HepG2 (cell line): ENCODE data around the gene SLA2. TPM values are rescaled to one million over a fixed set of nuclear protein-coding genes. Genes with fewer than 3 reads are reported as not detected.

ENCODE experiments used
- EED ChIP-seq: sonication (generic); formaldehyde crosslinking; IDR thresholded peaks from 2 replicates; pipeline ENCODE4 v1.5.0; 2020; ENCODE audit warnings: mild to moderate bottlenecking, missing genetic modification reagents
- HMG20A ChIP-seq: IDR thresholded peaks from 2 replicates; pipeline ENCODE4 v1.6.1; 2016; ENCODE audit warnings: borderline replicate concordance
- KDM5A ChIP-seq: fragments of 200-600 bp; sonication (generic); IDR thresholded peaks from 2 replicates; pipeline ENCODE4 v1.7.0; 2018; ENCODE audit warnings: antibody characterized with exemption, mild to moderate bottlenecking, low read length, borderline replicate concordance
- MXD4 ChIP-seq: IDR thresholded peaks from 2 replicates; pipeline ENCODE4 v1.6.1; 2016; ENCODE audit warnings: mild to moderate bottlenecking, missing biosample characterization, missing genetic modification reagents
- MXI1 ChIP-seq: IDR thresholded peaks from 3 replicates; pipeline ENCODE4 v1.6.1; 2012; ENCODE audit warnings: low read depth, low read length, inconsistent platforms, borderline replicate concordance
- NFATC3 ChIP-seq: sonication (generic); formaldehyde crosslinking; IDR thresholded peaks from 2 replicates; pipeline ENCODE4 v1.5.1; 2020; ENCODE audit warnings: mild to moderate bottlenecking, missing genetic modification reagents
- PAWR ChIP-seq: sonication (generic); formaldehyde crosslinking; IDR thresholded peaks from 2 replicates; pipeline ENCODE4 v1.4.0; 2020; ENCODE audit warnings: missing genetic modification reagents, mild to moderate bottlenecking, borderline replicate concordance
- REL ChIP-seq: sonication (generic); formaldehyde crosslinking; conservative IDR thresholded peaks from 2 replicates; pipeline ENCODE4 v1.8.0; 2022; ENCODE audit warnings: mild to moderate bottlenecking, missing genetic modification reagents, moderate library complexity
- TAF15 ChIP-seq: fragments of 200-400 bp; formaldehyde crosslinking; IDR thresholded peaks from one replicate; pipeline ENCODE4 v1.6.1; 2018; ENCODE audit warnings: mild to moderate bottlenecking, low read depth, low read length; ENCODE audit not compliant: poor library complexity, severe bottlenecking
- THAP11 ChIP-seq: IDR thresholded peaks from 2 replicates; pipeline ENCODE4 v1.6.1; 2016; ENCODE audit warnings: missing biosample characterization, missing genetic modification reagents
- ZNF230 ChIP-seq: sonication (generic); formaldehyde crosslinking; IDR thresholded peaks from 2 replicates; pipeline ENCODE4 v1.4.0; 2020; ENCODE audit warnings: mild to moderate bottlenecking, missing genetic modification reagents
- ZNF264 ChIP-seq: sonication (generic); formaldehyde crosslinking; IDR thresholded peaks from 2 replicates; pipeline ENCODE4 v1.4.0; 2020; ENCODE audit warnings: missing genetic modification reagents
- ZNF296 ChIP-seq: sonication (generic); formaldehyde crosslinking; conservative IDR thresholded peaks from 2 replicates; pipeline ENCODE4 v1.5.0; 2020; ENCODE audit warnings: mild to moderate bottlenecking, missing genetic modification reagents
- ZNF510 ChIP-seq: sonication (generic); formaldehyde crosslinking; IDR thresholded peaks from 2 replicates; pipeline ENCODE4 v1.4.0; 2020; ENCODE audit warnings: low read depth, mild to moderate bottlenecking, missing genetic modification reagents
- ZNF737 ChIP-seq: sonication (generic); formaldehyde crosslinking; IDR thresholded peaks from 2 replicates; pipeline ENCODE4 v1.5.0; 2020; ENCODE audit warnings: missing genetic modification reagents, mild to moderate bottlenecking, borderline replicate concordance
- ZNF772 ChIP-seq: sonication (generic); formaldehyde crosslinking; IDR thresholded peaks from 2 replicates; pipeline ENCODE4 v1.5.0; 2020; ENCODE audit warnings: mild to moderate bottlenecking, missing genetic modification reagents
- ZNF780A ChIP-seq: sonication (generic); formaldehyde crosslinking; IDR thresholded peaks from 2 replicates; pipeline ENCODE4 v1.8.0; 2022; ENCODE audit warnings: mild to moderate bottlenecking, missing genetic modification reagents, moderate library complexity
- ZSCAN9 ChIP-seq: IDR thresholded peaks from 2 replicates; pipeline ENCODE4 v1.6.1; 2016; ENCODE audit warnings: borderline replicate concordance
- ZZZ3 ChIP-seq: sonication (generic); formaldehyde crosslinking; IDR thresholded peaks from 2 replicates; pipeline ENCODE4 v1.4.0; 2020; ENCODE audit warnings: missing genetic modification reagents, mild to moderate bottlenecking, borderline replicate concordance
- polyA plus RNA-seq, 8 experiments: library from polyadenylated mRNA; depleted of rRNA in 3 of 8; stranded (reverse) in 7 of 8; unstranded in 1 of 8; fragments of >200 nt; fragmentation: Illumina TruSeq in 4 of 8; extraction: Trizol in 4 of 8; gene quantifications; 2 replicates each; pipeline versions ENCODE4 v1.2.1 to v1.2.3, GENCODE V29; 2011 to 2016; ENCODE audit warnings: low read depth in 4 of 8, missing spikeins in 1 of 8, mixed read lengths in 1 of 8; ENCODE audit not compliant: insufficient read depth in 1 of 8
- total RNA-seq, 5 experiments: library from RNA; depleted of rRNA; stranded (reverse); fragments of >200 nt; fragmentation: Illumina TruSeq; extraction: Trizol; gene quantifications; 2 replicates each; pipeline ENCODE4 v1.2.3, GENCODE V29; 2016; ENCODE audit warnings: low read depth in 1 of 5
- TF ChIP-seq, protein P1 (sequence below): IDR thresholded peaks from 2 replicates; pipeline ENCODE4 v1.6.1; 2016; ENCODE audit warnings: missing compliant biosample characterization, missing genetic modification reagents, borderline replicate concordance
- TF ChIP-seq, protein P2 (sequence below): sonication (generic); formaldehyde crosslinking; IDR thresholded peaks from 2 replicates; pipeline ENCODE4 v1.8.1; 2023; ENCODE audit warnings: mild to moderate bottlenecking, missing genetic modification reagents
- TF ChIP-seq, protein P3 (sequence below): sonication (generic); formaldehyde crosslinking; IDR thresholded peaks from 2 replicates; pipeline ENCODE4 v1.4.0; 2020; ENCODE audit warnings: missing genetic modification reagents
- TF ChIP-seq, protein P4 (sequence below), 2 experiments: sonication (generic) in 1 of 2; formaldehyde crosslinking in 1 of 2; IDR thresholded peaks; 2 replicates each; pipeline versions ENCODE4 v1.4.0 to v1.6.1; 2018 to 2020; ENCODE audit warnings: missing genetic modification reagents in 2 of 2, borderline replicate concordance in 1 of 2, low read depth in 1 of 2, mild to moderate bottlenecking in 1 of 2, missing biosample characterization in 1 of 2

Gene SLA2
- total and polyA plus RNA-seq, 2 of the 13 experiments (the other 11 are each of a cell fraction or from before 2014, with no cell fraction given), result 1.6 to 3.6 TPM

DNA sequence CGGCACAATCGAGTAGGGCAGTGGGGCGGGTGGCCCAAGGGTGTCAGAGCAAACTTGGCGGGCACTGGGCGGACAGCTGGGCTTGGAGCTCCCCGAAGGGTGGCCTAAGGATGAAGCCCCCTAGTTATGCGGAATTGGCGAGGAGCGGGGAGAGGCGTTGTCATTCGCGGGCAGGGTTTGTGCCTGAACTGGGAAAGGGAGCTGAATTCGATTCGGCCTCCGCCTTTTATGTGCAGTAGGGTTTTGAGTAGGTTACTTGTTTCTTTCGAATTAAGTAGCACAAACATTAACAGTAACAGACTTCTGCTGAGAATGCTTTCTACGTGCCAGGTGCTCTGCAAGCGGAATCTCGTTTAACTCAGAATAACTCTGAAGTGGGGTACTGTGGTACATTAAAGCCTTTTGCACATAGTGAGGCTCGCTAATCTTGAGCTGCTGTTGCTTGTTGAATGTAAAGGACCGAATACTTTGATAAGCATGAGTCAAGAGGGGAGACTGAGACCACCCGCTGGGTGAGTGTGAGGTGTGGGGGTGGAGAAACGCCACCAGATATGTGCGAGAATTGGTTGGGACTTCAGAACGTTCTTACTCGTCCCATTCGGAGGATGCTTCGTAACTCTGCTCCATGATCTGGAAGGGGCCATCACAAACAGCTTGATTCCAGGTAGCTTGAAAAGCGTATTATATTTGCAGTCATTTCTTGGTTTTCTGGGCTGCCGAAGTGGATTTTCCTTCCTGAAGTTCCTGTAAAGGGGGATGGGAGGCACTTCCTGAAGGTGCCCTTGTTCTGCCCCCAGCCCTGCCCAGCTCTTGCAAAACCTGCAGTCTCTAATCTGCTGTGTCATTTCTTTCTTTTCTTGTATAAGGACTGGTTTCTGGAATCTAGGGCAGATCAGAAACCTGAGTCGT, 39.6 kb downstream of the SLA2 start (continued):
- TF ChIP-seq, protein P1, sequence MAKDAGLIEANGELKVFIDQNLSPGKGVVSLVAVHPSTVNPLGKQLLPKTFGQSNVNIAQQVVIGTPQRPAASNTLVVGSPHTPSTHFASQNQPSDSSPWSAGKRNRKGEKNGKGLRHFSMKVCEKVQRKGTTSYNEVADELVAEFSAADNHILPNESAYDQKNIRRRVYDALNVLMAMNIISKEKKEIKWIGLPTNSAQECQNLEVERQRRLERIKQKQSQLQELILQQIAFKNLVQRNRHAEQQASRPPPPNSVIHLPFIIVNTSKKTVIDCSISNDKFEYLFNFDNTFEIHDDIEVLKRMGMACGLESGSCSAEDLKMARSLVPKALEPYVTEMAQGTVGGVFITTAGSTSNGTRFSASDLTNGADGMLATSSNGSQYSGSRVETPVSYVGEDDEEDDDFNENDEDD (CRISPR knock-in tag), result no peak
- TF ChIP-seq HMG20A, result peak; percentile 15; the same call in 1 of the 2 replicates
- no peak for TF ChIP-seq KDM5A
- 0 out of 2 replicates have a peak, but pooled peaks have one; percentile 43 for TF ChIP-seq ZZZ3 (CRISPR knock-in tag)
- TF ChIP-seq THAP11 (CRISPR knock-in tag), result peak; percentile 38; the same call in 1 of the 2 replicates
- TF ChIP-seq MXI1, result no peak; the same call in 2 of the 3 replicates
- 0 out of 2 replicates have a peak, but pooled peaks have one; percentile 32 for TF ChIP-seq REL (CRISPR knock-in tag)
- 0 out of 2 replicates have a peak, but pooled peaks have one; percentile 77 for TF ChIP-seq PAWR (CRISPR knock-in tag)
- 0 out of 2 replicates have a peak, but pooled peaks have one; percentile 4 for TF ChIP-seq ZNF780A (CRISPR knock-in tag)
- 0 out of 2 replicates have a peak, but pooled peaks have one; percentile 49 for TF ChIP-seq ZNF510 (CRISPR knock-in tag)
- 0 out of 2 replicates have a peak, but pooled peaks have one; percentile 68 for TF ChIP-seq ZNF737
- no peak for TF ChIP-seq ZNF772
- peak; percentile 32; the same call in 1 of the 2 replicates for TF ChIP-seq ZSCAN9 (CRISPR knock-in tag)
- TF ChIP-seq, protein P2, sequence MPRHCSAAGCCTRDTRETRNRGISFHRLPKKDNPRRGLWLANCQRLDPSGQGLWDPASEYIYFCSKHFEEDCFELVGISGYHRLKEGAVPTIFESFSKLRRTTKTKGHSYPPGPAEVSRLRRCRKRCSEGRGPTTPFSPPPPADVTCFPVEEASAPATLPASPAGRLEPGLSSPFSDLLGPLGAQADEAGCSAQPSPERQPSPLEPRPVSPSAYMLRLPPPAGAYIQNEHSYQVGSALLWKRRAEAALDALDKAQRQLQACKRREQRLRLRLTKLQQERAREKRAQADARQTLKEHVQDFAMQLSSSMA (CRISPR knock-in tag), result no peak
- no peak for TF ChIP-seq TAF15
- TF ChIP-seq ZNF264, result no peak; the same call in 1 of the 2 replicates
- TF ChIP-seq, protein P3, sequence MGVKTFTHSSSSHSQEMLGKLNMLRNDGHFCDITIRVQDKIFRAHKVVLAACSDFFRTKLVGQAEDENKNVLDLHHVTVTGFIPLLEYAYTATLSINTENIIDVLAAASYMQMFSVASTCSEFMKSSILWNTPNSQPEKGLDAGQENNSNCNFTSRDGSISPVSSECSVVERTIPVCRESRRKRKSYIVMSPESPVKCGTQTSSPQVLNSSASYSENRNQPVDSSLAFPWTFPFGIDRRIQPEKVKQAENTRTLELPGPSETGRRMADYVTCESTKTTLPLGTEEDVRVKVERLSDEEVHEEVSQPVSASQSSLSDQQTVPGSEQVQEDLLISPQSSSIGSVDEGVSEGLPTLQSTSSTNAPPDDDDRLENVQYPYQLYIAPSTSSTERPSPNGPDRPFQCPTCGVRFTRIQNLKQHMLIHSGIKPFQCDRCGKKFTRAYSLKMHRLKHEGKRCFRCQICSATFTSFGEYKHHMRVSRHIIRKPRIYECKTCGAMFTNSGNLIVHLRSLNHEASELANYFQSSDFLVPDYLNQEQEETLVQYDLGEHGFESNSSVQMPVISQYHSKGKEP, result no peak
- TF ChIP-seq ZNF230, result 0 out of 2 replicates have a peak, but pooled peaks have one; percentile 46
- no peak for TF ChIP-seq MXD4 (CRISPR knock-in tag)
- 0 out of 2 replicates have a peak, but pooled peaks have one; percentile 5 for TF ChIP-seq EED (CRISPR knock-in tag)
- 0 out of 2 replicates have a peak, but pooled peaks have one; percentile 85 for TF ChIP-seq NFATC3
- TF ChIP-seq, protein P4, sequence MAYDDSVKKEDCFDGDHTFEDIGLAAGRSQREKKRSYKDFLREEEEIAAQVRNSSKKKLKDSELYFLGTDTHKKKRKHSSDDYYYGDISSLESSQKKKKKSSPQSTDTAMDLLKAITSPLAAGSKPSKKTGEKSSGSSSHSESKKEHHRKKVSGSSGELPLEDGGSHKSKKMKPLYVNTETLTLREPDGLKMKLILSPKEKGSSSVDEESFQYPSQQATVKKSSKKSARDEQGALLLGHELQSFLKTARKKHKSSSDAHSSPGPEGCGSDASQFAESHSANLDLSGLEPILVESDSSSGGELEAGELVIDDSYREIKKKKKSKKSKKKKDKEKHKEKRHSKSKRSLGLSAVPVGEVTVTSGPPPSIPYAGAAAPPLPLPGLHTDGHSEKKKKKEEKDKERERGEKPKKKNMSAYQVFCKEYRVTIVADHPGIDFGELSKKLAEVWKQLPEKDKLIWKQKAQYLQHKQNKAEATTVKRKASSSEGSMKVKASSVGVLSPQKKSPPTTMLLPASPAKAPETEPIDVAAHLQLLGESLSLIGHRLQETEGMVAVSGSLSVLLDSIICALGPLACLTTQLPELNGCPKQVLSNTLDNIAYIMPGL (CRISPR knock-in tag; IDR thresholded peaks at IDR 0.05; ENCODE audit: borderline replicate concordance in 1 of 2, low read depth in 1 of 2), result no peak
- no peak for TF ChIP-seq ZNF296 (CRISPR knock-in tag)
